Germinal center (tissue), 1 donor: Measurements from ENCODE around the gene COL15A1.

Source experiments
- DNase-seq: peaks from one replicate; pipeline ENCODE4 v3.0.0; 2012; ENCODE audit warnings: mixed read lengths, low spot score

The COL15A1 gene

DNA sequence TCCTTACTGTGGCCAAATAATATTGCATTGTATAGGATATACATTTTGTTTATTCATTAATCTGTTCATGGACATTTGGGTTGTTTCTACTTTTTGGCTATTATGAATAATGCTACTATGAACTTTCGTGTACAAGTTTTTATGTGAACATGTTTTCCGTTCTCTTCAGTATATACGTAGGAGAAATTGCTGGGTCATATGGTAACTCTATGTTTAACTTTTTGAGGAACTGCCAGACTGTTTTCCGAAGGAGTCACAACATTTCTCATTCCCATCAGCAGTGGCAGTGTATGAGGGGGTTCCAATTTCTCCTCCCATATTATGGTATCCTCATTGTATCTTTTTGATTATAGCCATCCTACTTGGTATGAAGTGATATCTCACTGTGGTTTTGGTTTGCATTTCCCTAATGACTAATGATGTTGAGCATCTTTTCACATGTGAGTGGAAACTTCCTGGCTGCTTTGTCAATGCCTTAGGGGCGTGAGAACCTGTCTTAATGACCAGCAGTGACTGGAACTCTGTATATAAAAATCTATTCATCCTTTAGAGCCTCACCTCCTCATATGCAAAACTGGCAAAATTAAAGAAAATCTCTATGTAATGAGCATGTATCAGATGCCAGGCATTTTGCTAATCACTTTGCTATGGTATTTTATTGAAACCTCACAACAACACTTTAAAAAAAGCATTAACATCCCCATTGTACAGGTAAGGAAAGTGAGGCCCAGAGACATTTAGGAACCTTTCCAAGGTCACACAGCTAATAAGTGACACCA is 113.4 kb downstream of the COL15A1 start:
- no peak for DNase-seq

DNA sequence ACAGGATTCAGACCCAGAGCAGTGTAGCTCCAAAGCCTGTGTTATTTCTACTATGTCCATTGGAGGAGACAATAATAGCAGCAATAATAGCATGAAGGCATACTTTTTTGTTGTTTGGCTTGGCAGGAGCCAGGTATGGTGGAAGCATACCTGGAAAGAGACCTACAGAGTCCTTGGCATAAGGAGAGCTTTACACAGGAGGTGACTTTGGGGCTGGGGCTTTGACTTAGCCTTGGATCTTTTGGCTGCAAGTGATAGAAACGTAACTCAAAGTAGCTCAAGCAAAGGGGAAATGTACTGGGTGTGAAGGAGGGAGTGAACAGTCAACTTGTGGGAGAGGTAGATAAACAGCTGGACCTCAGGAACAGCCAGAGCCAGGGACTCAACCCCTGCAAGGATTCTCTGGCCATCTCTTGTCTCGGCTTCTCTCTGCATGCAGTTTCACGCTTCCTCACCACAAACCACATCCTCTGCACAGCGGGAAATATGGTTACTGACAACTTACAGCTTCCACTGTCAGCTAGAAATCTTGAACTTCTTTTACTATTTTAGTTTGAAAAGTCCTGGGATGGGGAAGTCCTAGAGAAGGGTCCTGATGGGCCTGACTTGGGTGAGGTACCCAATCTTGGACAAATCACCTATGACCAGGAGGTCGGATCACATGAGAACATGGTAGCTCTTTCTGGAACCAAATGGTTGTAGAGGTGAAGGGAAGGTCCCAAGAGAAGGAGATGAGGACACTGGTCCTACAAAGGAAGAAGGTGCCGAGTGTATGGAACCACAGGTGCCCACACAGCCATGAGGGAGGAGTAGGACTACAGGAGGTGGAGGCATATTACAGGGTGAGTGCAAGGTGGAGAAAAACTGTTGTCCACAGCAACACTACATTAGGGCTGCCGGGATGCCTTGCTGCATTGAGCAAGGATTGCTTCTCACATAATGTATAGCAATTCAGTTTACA is 114.2 kb downstream of the COL15A1 start:
- DNase-seq, result peak; percentile 28

DNA sequence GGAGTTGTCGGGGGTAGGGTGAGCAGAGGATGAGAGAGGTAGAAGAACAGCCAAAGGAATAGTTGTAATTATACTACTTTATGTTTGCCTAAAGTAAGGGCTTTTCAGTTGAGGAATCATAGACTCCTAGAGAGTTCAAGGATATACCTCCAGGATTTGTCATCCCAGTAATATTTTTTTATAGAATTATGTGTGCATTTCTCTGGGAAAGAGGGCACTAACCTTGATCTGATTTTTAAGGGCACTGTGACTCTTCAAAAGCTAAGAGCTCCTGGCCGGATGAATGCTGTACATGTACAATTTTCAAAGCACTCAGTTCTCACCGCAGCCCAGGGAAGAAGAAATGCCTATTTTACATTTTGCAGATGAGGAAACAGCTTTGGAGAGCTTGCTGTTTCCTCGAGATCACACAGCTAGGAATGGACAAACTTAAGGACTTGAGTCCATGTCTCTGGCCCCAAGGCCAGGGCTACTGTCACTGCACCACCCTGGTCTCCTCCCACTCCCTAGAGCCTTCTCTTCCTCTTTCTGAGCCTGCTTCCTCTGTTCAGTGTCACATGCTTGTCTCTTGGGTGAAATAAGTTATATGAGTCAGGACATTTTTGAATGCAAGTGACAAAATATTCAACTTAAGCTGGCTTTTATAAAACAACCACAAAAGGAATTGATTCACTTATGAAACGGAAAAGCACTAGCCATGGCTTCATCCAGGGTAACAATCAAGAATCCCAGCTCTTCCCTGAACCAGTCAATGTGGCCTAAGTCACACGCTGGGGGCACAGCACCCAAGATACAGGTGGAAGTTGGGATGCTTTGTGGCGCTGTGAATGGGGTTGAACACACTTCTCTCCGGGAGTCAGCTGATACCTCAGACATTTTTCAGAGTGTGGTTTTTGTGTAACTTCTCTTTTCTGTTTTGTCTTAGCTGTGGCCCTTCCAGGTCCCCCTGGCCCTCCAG is 115.5 kb downstream of the COL15A1 start:
- peak; percentile 76 for DNase-seq

DNA sequence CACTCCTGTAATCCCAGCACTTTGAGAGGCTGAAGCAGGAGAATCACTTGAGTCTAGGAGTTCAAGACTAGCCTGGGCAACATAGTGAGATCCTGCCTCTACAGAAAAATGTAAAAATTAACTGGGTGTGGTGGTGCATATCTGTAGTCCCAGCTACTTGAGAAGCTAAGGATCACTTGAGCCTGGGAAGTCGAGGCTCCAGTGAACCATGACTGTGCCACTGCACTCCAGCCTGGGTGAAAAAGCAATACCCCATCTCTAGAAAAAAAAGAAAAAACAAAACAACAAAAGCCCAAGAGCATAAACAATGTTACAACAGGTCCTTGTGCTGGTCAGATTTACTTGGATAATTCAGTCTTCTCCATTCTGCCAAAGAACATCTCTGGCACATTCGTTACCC is 116.9 kb downstream of the COL15A1 start:
- DNase-seq, result no peak

DNA sequence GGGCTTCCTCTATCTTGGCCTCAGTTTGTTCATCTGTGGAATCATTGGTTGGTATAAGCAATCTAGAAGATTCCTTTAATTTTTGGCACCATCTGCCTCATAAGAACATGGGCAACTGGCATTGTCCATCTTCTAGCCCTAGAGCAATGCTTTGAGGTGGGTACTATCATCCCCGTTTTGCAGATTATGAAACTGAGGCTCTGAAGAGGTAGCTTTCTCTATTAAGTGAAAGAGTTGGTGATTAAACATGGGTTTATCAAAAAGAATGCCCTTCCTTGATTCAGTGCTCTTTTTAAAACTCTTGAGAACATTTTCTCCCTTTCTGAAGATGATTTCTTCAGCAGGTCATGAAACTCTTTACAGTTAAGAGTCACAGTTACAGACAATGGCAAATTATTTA is 118.8 kb downstream of the COL15A1 start:
- DNase-seq, result no peak

DNA sequence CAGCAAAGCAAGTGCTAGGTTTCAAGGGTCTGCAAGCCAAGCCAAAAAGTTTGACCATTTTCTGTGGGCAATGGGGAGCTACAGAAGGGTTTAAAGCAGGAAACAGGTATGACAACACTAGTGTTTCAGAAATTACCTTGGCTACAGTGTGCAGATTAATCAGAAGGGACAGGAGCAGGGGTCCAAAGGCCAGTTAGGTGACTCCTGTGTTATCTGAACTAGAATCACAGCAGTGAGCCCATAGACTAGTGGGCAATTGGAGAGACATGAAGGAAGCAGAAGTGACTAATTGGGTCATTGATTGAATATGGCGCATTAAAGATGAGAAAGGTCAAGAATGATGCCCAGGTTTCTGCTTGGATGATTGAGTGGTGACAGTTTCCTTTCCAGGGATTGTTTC is 119.8 kb downstream of the COL15A1 start:
- no peak for DNase-seq

DNA sequence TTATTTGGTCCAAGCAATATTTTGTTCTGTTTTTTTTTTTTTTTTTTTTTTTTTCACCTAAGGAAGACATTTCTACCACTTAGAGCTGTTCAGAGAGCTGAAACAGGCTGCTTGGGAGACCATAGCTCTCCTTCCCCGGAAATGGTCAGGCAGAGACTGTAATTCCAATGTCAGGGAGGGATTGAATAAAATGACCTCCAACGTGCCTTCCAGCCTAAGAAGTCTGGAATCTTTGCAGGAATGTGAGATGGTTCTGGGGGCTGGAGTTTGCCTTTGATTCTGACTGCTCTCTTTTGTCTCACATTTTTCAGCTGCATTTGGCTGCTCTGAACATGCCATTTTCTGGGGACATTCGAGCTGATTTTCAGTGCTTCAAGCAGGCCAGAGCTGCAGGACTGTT is 122.9 kb downstream of the COL15A1 start:
- no peak for DNase-seq

DNA sequence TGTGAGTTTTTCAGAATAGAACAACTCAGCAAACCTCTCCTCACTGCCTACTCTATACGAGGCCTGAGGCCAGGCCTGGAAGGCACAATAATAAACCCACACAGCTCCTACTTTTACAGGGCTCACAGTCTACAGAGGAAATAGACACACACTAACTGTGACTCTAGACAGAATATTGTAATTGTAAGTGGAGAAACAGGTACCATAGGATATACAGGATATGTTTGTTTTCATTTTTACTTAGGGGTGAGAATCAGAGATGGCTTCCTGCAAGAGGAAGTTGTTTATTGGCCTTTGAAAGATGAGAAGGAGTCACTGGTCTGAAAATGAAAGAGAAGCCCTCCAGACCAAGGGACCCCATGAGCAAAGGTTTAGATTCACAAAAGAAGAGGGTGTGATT is 125.4 kb downstream of the COL15A1 start:
- no peak for DNase-seq

DNA sequence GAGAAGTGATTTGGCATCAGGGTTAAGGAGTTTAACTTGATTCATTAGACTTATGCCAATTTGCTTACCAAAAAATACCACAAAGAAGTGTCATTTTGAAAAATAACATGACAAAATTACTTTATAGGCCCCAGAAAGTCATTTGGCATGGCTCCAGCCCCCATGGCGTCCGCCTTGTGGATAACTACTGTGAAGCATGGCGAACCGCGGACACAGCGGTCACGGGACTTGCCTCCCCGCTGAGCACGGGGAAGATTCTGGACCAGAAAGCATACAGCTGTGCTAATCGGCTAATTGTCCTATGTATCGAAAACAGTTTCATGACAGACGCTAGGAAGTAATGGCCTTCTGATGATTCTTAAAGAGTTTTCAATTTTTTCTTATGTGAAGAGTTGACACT is 125.8 kb downstream of the COL15A1 start:
- no peak for DNase-seq

DNA sequence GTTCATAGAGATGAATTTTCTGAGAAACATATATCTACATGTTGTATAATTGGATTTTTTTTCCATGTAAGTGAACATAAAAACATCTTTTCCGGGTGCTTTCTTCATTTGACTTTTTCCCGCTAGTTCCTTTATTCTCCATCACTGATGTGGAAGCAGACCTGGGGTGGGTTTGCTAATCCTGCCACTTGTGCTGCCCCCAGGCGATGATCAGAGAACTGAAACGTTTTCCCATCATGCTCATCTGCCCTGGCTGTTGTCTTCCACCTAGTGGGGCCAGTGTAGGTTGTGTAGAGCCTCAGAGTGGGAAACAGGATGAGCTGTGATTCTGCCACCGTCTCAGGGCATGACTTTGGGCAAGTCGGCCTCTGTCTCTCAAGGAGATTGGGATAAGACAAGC is 127.0 kb downstream of the COL15A1 start:
- no peak for DNase-seq

DNA sequence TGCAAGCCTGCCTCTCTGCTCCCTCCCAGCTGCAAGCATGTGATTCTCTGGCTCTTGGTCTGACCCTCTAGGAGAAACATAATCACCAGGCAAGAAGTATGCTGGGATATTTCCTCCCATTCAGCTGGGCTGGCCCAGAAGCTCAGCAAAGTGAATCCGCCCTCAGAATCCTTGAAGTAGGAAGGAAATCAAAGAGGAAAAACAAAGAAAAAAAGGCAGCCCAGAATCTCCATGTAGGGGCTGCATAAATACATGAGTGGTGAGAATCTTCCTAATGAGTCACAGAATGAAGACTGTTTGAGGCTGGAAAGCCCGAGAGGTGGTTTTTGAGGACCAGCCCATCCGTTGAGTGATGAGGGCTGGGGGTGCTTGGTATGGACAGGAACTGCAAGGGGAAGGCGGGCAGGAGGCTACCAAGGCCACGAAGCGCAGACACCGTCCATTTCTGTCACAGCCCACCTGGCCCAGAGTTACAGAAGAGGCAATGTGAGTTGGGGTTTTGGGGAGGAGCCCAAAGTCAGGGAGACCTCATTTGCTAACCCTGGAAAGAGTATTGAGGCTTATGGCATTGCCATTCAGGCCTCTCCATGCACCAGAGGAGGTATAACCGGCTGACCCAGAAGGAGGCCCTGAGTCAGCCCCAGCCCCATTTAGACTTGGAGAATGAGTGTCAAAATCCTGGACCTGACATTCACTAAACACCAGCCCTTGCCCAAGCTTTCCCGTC is 127.8 kb downstream of the COL15A1 start:
- no peak for DNase-seq

DNA sequence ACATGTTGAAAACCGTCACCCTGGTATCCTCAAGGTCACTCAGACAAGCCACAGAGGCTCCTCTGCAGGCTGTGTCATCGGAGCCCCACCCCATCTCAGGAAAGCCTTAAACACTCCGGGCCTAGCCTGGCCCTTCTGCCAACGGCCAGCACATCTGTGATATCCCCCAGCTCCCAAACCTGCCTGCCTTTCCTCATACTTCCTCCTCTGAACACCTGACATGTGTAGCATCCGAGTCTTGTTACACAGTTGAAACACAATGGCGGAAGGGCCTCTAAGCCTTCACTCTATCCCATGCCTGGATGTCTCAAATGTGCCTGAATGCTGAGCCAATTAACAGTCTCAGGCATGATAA is 128.3 kb downstream of the COL15A1 start:
- DNase-seq, result no peak

DNA sequence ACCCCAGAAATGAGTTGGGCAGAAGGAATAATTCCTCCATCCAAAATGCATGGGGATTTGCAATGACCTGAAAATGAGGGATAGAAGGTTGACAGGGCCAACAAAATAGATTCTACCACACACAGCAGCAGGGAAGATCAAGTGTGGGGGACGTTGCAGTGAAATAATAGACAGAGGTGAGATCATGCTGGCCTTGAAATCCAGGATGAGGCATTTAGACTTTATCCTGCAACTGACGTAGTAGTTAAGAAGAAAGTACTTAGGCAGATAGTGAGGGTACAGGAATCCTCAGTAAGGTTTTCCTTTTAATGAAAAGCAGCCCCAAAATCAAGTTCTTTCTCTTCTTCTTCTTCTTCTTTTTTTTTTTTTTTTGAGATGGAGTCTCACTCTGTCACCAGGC is 129.6 kb downstream of the COL15A1 start:
- no peak for DNase-seq

DNA sequence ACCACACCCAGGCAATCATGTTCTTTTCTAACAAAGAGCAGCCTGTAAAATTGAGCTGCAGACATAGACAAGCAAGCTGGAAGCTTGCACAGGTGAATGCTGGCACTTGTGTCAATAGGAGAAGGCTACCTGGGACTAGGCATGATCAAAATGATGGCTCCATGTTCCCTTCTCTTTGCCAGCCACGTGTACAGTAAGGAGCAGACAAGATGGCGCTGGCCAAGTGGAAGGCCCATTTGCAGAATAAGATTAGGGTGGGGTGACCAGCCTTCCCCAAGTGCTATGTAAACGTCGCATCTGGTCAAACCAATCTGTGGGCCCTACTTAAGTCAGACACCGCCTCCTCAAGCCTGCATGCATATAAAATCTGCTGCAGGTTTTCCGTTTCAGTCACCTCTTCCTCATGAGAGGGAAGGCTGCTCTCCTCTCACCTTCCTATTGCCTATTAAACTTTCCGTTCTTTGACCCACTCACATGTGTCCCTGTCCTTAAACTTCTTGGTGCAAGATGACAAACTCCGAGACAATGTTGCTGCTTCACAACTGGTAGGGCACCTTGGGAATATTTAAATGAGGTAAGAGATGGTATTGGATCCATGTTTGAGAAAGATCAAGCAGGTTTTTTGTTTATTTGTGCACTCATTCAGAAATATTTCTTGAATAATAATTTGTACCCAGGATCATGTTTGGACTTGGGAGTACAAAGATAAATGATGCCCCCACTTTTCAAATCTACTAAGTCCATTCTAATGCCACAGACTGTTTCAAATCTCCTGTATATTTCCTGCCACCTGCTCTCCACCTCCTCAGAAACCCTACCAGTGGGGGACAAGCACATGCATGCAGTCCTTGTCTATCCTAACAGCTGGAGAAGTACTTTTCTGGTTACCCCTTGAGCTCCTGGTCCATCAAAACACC is 130.5 kb downstream of the COL15A1 start:
- DNase-seq, result no peak

DNA sequence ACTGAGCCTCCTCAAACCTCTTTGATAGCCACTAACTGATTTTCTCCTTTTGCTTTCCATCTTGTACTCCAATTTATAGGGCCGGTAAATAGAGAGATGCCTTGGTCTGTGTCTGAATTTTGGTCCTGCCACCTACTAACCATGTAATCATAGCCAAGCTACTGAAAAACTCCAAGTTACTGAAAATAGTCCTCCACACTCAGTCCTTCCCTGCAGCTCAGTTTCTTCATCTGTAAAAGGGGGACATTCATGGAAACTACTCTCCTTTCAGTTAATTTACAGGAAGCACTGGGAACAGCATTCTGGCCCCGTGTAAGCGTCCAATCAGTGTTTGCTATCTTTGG is 131.2 kb downstream of the COL15A1 start:
- DNase-seq, result no peak

DNA sequence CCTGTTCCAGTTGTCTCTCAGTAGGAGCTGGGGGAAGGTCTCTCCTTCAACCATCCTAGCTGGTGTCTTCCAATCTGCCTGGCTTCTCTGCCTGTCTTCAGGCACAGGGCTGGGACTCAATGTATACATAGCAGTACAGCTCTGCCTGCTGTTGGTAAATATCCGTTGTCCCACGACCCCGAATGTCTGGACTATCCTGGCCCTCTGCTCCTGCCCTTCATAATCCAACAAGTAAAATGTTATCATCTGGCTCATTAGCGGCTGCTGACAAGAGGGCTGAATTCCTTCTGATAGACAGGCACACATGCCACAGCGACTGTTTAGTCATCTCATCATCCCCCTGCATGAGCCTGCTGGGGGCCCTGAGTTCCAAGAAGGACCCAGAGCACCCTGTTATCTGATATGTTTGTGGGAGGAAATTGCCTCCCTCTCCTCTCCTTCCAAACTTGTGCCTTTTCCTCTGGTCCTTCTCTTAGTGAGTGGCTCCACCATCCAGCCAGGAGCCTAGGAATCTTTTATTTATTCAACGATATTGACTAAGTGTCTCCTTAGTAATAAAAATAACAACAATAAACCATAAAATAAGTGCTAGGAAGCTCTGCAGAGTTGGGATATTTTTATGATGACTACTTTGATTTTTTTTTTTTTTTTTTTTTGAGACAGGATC is 131.7 kb downstream of the COL15A1 start:
- DNase-seq, result no peak

DNA sequence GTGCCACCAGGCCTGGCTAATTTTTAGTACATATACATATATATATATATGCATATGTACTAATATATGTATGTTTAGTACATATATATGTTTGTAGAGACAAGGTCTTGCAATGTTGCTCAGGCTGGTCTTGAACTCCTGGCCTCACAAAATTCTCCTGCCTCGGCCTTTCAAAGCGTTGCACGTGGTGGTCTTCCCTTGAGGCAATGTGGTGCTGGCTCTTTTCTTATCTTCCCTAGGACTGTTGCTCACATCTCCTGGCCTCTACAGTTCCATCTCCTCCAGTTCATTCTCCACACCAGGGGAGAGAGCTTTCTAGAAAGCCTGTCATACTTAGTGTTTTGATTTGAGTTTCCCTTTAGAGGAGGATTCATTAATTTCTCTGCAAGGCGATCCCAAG is 132.3 kb downstream of the COL15A1 start:
- DNase-seq, result no peak

DNA sequence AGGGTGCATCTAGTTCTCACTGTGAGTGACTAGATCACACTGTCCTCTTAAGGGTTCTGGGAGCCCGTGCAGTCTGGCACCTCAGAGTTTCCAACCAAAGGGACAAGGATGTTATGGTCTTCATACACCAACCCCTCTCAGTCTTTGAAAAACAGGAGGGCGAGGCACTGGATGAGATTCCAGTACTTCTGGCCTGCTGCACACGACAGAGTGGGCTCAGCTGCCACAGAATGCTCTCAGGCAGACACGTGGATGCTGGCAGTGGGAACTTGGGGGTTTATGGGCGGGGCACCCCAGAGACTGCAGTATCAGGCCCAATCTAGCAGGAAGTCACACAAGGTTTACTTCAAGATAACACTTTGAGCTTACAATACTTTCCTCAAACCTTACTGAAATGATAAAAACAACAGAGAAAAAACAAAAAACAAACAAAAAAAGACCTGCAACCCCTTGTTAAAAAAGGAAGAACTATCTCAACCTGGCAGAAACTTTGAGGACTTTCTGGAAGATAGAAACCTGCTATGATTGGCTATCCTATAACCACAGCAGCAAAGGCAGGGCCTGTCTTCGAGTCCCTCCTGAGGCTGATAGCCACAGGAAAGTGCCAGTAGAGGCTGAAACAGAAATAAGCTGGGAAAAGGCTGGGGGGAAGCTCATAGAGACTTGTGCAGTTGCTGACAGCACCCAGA is 132.9 kb downstream of the COL15A1 start:
- peak; percentile 34 for DNase-seq

DNA sequence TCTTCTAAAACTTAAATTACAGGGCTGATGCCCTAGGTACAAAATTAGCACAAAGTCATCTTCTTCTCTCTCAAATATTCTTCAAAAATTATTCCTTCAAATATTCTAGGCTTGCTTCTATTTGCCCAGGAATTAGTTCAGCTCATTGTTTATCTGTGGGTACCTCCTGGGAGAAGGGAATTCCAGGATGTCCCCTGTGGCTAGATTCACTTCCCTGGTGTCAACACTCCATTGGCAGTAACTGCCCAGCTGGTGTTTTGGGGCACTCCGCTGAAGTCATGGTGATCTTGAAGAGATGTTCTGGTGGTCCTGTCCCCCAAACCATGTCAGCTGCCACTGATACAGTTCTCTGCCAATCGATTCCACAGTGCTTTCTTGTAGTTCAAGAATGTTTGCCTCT is 135.0 kb downstream of the COL15A1 start:
- DNase-seq, result no peak
